A673 (cell line): ENCODE measurements around the gene C1orf210.

Source experiments
- EZH2 ChIP-seq: fragments of 200-600 bp; sonication (generic); IDR thresholded peaks from 2 replicates; pipeline ENCODE4 v1.6.1; 2017; ENCODE audit warnings: borderline replicate concordance, low read depth, mild to moderate bottlenecking, mixed read lengths, antibody characterized with exemption, low read length; ENCODE audit not compliant: poor library complexity, severe bottlenecking
- TF ChIP-seq, protein P1 (sequence below): fragments of 300-800, 200-600 bp; sonication (generic); conservative IDR thresholded peaks from 2 replicates; pipeline ENCODE4 v1.5.1; 2017; ENCODE audit warnings: low read depth, mild to moderate bottlenecking, antibody characterized with exemption, low read length, moderate library complexity, mixed read lengths

DNA sequence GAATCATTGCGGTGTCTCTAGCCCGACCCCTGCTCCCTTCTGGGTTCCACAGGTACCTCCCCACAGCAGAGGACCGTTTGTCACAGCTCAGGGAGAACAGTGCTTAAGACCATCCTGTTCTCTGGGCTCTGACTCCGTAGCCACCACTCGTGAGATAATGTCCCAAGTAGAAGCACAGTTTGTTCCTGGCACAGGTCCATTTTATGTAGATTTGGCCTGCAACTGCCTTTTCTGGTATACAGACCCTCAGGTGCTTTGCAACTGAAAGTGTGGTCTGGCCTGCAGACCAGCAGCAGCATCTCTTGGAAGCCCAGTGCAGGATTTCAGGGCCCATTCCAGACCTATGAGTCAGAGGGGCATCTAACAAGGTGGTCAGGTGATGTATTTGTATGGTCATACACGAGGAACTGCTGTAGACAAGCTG, 44.0 kb downstream of the C1orf210 start:
- no peak for TF ChIP-seq EZH2
- TF ChIP-seq, protein P1, sequence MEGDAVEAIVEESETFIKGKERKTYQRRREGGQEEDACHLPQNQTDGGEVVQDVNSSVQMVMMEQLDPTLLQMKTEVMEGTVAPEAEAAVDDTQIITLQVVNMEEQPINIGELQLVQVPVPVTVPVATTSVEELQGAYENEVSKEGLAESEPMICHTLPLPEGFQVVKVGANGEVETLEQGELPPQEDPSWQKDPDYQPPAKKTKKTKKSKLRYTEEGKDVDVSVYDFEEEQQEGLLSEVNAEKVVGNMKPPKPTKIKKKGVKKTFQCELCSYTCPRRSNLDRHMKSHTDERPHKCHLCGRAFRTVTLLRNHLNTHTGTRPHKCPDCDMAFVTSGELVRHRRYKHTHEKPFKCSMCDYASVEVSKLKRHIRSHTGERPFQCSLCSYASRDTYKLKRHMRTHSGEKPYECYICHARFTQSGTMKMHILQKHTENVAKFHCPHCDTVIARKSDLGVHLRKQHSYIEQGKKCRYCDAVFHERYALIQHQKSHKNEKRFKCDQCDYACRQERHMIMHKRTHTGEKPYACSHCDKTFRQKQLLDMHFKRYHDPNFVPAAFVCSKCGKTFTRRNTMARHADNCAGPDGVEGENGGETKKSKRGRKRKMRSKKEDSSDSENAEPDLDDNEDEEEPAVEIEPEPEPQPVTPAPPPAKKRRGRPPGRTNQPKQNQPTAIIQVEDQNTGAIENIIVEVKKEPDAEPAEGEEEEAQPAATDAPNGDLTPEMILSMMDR = no peak
